ENCODE data around the gene RGS7. TPM values are rescaled to one million over a fixed set of nuclear protein-coding genes. Genes with fewer than 3 reads are reported as not detected.
"Not testable (repeated sequence)": the region's sequence is repeated elsewhere in the genome, so short reads cannot be mapped to it uniquely, and the experiment has no call there.

RGS7 gene
- total RNA-seq, 2 donors from 2014 or later: not detected

DNA sequence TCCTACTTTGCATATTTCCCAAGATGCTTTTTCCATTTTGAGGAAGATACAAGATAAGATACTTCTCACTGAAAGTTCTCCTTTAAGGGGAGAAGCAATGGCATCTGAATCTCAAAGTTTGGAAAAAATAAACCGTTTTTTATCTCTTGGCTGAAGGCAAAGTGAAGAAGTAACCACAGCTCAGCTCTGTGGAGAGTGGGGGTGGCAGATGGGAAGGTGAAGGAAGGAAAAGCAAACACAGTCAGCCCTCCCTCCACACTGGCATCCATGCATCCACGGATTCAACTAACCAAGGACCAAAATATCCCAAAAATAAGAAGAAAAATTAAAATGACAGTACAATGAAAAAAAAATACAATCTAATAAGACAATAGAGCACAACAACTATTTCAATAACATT lies 211.1 kb downstream of the RGS7 start:
- DNase-seq (ENCODE audit: low spot score in 2 of 2): no peak
- no peak for ATAC-seq
- Mint-ChIP-seq H3K36me3 (no peaks in the 10 kb centered on the region), H3K27ac (no peak overlapping the region), H3K9me3 (peaks cover 0 to 6% of the 10 kb centered on the region in 2 donors)

DNA sequence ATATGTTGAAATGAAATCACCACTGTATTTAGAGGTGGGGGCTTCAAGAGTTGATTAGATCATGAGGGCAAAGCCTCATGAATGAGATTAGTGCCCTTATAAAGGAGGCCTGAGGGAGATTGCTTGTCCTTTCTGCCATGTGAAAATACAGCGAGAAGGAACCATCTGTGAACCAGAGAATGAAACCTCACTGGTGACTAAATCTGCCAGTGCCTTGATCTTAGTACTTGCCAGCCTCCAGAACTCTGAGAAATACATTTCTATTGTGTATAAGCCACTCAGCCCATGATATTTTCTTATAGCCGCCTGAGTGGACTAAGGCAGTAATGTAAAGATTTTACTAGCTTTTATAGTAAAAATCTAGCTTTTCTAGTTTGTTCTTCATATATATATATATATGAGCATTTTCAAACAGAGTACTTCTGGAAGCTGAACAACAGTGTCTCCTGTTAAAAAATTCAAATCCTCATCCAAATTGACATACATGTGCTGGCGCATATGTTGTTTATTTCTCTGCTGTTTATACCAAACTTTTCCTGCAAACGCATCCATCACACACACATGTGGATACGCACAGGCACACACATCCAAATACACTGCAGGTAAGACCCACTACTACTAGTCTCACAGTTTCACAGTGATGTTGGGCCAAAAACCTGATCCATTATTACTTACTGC lies 213.1 kb downstream of the RGS7 start:
- Mint-ChIP-seq H3K27ac (no peak overlapping the region), H3K9me3 (peaks cover 0 to 3% of the 10 kb centered on the region in 2 donors), H3K36me3 (no peaks in the 10 kb centered on the region)
- no peak for DNase-seq (ENCODE audit: low spot score in 2 of 2)
- ATAC-seq: no peak

DNA sequence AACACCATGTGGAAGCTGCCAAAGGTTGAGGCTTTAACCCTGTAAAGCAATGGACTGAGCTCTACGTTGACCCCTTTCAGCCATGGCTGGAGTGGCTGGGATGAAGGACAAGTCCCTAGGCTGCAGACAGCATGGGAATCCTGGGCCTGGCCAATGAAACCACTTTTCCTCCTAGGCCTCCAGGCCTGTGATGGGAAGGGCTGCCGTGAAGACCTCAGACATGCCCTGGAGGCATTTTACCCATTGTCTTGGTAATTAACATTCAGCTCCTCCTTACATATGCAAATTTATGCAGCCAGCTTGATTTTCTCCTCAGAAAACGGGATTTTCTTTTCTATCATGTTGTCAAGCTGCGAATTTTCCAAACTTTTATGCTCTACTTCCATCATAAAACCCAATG lies 214.5 kb downstream of the RGS7 start:
- Mint-ChIP-seq H3K36me3 (no peaks in the 10 kb centered on the region), H3K27ac (no peak overlapping the region), H3K9me3 (peaks cover 0 to 3% of the 10 kb centered on the region in 2 donors)
- no peak for DNase-seq (ENCODE audit: low spot score in 2 of 2)
- ATAC-seq: no peak

DNA sequence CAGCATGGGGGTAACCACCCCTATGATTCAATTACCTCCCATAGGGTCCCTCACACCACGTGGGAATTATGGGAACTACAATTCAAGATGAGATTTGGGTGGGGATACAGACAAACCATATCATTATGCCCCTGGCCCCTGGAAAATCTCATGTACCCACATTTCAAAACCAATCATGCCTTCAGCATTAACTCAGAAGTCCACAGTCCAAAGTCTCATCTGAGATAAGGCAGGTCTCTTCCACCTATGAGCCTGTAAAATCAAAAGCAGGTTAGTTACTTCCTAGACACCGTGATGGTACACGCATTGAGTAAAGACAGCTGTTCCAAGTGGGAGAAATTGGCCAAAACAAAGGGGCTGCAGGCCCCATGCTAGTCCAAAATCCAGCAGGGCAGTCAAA lies 215.4 kb downstream of the RGS7 start:
- not testable (repeated sequence) for H3K36me3 Mint-ChIP-seq; H3K27ac Mint-ChIP-seq; ATAC-seq; DNase-seq (ENCODE audit: low spot score in 2 of 2); H3K9me3 Mint-ChIP-seq

DNA sequence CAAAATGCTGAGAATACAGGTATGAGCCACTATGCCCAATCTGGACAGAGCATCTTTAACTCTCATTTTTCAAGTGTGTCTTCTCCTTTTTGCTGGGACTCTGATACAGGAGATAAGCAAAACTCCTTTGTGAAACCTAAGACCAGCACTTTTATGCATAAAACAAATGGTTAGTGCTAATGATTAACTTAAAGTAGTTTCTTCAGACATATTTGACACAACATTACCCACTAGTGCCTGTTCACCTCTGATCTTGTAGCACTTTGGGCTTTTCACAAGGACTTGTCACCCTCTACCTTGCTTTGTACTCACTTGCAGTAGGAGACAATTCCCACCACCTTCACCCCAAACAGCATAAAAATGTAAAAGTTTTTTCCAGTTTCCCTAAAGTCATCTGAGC lies 216.3 kb downstream of the RGS7 start:
- Mint-ChIP-seq H3K27ac (no peak overlapping the region), H3K9me3 (peaks cover 0 to 3% of the 10 kb centered on the region in 2 donors), H3K36me3 (no peaks in the 10 kb centered on the region)
- DNase-seq (ENCODE audit: low spot score in 2 of 2) (no peak), ATAC-seq (no peak)

DNA sequence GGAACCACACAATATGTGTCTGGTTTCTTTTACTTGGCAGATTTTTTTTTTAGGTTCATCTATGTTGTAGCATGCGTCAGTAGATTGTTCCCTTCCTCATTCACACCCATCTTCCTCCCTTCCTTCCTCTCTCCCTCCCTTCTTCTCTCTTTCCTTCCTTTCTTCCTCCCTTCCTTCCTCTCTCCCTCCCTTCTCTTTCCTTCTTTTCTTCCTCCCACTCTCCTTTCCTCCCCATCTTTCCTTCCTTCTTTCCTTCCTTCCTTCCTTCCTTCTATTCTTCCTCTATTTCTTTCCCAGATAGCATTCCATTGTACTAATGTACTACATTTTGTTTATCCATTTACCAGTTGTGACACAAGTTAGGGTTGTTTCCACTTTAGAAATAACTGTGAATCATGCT lies 218.0 kb downstream of the RGS7 start:
- Mint-ChIP-seq H3K9me3 (peaks cover 6% of the 10 kb centered on the region in 2 donors), H3K36me3 (no peaks in the 10 kb centered on the region), H3K27ac (no peak overlapping the region)
- DNase-seq (ENCODE audit: low spot score in 2 of 2) (no peak), ATAC-seq (no peak)

DNA sequence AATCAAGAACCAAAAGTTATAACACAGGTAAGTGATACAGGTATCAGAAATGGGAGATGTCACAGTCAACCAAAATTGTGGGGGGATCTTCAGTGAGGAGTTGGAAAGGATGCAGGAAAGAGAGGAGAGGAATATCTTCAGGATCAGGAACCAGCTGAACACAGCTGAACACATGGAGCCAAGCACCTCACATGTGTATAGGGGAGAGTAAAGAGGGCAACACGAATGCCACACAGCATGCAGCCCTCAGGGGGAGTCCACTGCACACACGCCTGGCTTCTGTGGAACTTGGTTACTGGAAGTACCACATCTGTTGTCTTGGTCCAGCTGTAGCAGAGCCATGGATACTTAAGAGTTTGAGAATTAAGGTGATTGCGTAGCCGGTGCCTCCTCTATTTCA lies 218.8 kb downstream of the RGS7 start:
- Mint-ChIP-seq H3K27ac (no peak overlapping the region), H3K36me3 (no peaks in the 10 kb centered on the region), H3K9me3 (peaks cover 6 to 9% of the 10 kb centered on the region in 2 donors)
- no peak for DNase-seq (ENCODE audit: low spot score in 2 of 2)
- no peak for ATAC-seq

DNA sequence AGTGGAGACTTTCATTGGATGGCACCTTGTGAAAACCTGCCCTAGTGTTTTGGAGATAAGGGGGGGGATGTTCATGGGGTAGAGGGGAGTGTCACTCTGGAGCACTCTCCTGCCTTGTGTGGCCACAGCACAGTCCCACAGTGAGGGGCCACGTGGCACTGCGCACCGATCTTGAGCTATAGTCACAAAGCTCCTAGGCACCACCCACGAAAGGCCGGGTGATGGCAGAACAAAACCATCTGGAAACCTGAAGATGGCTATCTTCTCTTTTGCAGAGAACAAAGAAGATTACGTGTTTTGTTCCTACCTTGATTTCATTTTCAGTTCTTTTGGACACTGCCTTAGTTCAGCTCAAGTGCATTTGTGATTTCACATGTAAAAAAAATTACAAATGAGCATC lies 220.6 kb downstream of the RGS7 start:
- ATAC-seq: no peak
- H3K9me3 Mint-ChIP-seq: peaks cover 6 to 9% of the 10 kb centered on the region in 2 donors
- no peak for DNase-seq (ENCODE audit: low spot score in 2 of 2)
- no peak overlapping the region for H3K27ac Mint-ChIP-seq
- no peaks in the 10 kb centered on the region for H3K36me3 Mint-ChIP-seq

DNA sequence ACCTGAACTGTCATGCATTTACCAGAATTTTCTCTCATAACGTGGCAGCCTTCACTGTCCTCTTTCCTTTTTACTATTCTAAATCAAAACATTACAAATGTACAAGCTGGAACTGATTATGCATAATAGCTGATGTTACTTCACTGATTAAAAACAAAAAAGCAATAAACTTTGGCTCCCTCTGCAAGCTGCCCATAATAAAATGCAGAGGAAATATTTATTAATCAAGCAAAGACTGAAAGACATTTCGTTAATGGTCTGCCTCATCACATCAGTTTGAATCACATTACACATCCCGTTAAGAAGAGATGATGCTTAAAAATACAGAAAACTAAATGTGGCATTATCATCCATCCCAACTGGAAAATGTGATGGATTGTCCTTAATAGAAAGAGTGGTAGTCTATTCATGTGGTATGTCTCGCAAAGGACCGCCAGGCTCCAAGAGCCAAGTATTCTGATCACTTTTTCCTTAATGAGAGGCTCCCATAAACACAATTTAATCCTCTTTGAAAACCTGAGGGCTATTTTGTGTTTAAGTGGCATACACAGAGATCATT lies 225.3 kb downstream of the RGS7 start:
- no peak for ATAC-seq
- peaks cover 6 to 9% of the 10 kb centered on the region in 2 donors for H3K9me3 Mint-ChIP-seq
- H3K27ac Mint-ChIP-seq: no peak overlapping the region
- no peak for DNase-seq (ENCODE audit: low spot score in 2 of 2)
- H3K36me3 Mint-ChIP-seq: no peaks in the 10 kb centered on the region

DNA sequence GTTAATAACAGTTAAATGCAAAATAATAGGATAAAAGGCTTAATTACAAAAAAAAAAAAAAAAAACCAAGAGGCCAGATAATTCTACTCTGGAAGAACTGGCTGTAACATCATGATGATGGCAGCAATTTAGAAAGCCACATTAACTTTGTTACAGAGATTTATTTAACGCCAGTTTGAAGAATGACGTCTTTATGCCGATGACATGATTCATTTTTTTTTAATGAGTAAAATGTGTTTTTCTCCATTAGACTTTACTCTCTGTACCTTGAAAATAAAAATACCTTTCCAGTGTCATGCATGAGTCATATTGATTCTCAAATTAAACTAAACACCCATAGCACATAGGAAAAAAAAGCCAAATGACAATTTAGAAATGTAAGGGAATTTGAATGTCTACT lies 226.1 kb downstream of the RGS7 start:
- ATAC-seq: no peak
- H3K36me3 Mint-ChIP-seq: no peaks in the 10 kb centered on the region
- no peak for DNase-seq (ENCODE audit: low spot score in 2 of 2)
- peaks cover 6 to 9% of the 10 kb centered on the region in 2 donors for H3K9me3 Mint-ChIP-seq
- H3K27ac Mint-ChIP-seq: no peak overlapping the region

DNA sequence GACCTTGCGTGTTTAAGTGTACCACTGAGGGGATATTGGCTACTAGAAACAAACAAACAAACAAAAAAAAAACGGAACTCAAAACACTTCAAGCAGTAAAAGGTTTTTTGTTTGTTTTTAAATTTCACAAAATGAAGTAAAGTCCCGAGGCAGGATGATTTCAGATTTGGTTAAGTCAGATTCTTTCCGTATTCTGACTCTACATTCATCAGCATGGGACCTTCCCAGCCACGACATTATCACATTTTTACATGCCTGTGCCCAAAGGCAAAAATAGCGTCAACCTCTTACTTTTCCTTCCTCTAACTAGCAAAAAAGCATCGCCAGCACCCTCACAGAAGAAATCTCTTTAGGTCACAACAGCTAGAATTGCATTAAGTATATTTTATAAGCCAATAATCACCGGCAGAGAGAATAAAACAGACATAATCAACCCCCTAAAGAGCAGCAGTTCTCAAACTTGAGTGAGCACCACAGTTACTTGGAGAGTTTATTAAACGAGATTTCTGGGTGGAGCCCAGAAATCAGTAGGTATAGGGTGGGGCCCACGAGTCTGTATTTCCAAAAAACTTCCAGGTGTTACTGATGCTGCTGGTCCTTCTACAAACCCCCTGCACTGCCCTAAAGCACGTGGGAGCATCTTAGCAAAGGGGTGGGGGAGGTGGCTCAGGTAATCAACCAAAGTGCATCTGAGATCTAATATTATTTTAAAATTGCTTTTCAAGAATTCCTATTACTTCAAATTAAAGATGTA lies 227.6 kb downstream of the RGS7 start:
- no peak overlapping the region for H3K27ac Mint-ChIP-seq
- peaks cover 7% of the 10 kb centered on the region in 2 donors for H3K9me3 Mint-ChIP-seq
- DNase-seq (ENCODE audit: low spot score in 2 of 2): no peak
- ATAC-seq: no peak
- no peaks in the 10 kb centered on the region for H3K36me3 Mint-ChIP-seq

DNA sequence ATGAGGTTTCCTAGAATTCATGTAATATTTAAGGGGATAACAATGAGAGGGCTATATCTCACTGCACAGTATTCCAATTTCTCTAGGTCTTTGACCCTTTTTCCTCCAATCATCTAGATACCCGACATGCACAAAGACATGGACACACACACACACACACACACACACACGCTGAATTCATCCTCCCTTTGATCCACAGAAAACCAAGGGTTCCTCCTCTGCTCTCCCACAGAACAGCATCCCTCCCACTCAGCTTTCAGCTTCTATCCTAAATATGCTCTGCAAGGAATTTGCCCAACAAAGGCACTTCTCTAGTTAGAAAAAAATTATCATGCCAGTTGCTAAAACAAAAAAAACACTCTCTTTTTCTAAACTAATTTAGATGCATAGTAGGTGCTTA lies 231.7 kb downstream of the RGS7 start:
- Mint-ChIP-seq H3K27ac (no peak overlapping the region), H3K36me3 (no peaks in the 10 kb centered on the region), H3K9me3 (peaks cover 0 to 4% of the 10 kb centered on the region in 2 donors)
- DNase-seq (ENCODE audit: low spot score in 2 of 2) (no peak), ATAC-seq (no peak)

DNA sequence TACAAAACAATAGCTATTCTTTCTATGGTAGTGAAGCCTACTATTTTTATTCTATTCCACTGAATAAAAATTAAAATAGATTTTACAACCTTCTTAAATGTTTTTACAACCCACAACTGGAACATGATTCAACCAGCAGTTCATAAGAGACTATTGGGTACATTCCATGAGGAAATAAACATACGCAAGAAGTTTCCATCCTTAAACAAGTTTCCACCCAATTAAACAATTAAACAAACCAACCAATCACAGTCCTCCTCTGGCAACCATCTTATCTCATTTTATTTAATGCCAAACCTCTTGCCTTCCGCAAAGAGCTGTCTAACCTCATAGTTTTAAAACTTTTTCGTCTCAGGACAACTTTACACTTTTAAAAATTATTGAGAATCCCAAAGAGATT lies 239.0 kb downstream of the RGS7 start:
- Mint-ChIP-seq H3K27ac (no peak overlapping the region), H3K9me3 (peaks cover 0 to 7% of the 10 kb centered on the region in 2 donors), H3K36me3 (no peaks in the 10 kb centered on the region)
- DNase-seq (ENCODE audit: low spot score in 2 of 2) (no peak), ATAC-seq (no peak)

DNA sequence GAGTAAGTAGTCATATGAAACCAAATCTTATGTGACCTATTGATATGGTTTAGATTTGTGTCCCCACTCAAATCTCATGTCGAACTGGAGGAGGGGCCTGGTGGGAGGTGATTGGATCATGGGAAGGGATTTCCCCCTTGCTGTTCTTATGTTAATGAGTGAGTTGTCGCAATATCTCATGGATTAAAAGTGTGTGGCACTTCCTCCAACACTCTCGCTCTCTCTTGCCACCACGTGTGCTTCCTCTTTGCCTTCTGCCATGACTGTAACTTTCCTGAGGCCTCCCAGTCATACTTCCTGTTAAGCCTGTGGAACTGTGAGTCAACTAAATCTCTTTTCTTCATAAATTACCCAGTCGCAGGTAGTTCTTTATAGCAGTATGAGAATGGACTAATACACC lies 241.2 kb downstream of the RGS7 start:
- H3K36me3 Mint-ChIP-seq: no peaks in the 10 kb centered on the region
- ATAC-seq (no peak), DNase-seq (ENCODE audit: low spot score in 2 of 2) (no peak)
- no peak overlapping the region for H3K27ac Mint-ChIP-seq
- H3K9me3 Mint-ChIP-seq: peaks cover 7 to 15% of the 10 kb centered on the region in 2 donors

DNA sequence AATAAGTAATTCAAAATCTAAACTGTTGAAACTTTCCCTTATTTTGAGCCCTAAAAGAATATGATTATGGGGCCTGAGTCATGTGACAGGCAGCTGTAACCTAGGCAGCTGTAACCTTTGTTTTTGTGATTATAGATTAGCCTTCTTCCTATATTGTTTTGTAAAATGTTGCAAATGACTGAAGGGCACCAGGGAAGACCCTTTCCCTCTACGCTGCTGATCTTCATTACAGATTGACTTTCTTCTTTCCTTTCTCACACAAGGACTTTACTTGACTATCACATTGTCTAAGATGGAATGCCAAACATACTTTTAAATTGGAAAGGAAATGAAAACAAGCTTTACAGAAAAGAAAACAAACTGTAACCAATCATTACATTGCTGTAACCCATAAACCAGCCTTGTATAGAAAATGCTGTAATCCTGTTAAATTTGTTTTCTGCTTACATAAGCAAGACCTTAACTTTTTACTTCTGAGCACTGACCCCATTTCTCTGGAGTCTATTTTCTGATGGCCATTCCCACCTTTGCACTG lies 242.2 kb downstream of the RGS7 start:
- no peak overlapping the region for H3K27ac Mint-ChIP-seq
- DNase-seq (ENCODE audit: low spot score in 2 of 2): no peak
- peaks cover 7 to 11% of the 10 kb centered on the region in 2 donors for H3K9me3 Mint-ChIP-seq
- H3K36me3 Mint-ChIP-seq: no peaks in the 10 kb centered on the region
- no peak for ATAC-seq

DNA sequence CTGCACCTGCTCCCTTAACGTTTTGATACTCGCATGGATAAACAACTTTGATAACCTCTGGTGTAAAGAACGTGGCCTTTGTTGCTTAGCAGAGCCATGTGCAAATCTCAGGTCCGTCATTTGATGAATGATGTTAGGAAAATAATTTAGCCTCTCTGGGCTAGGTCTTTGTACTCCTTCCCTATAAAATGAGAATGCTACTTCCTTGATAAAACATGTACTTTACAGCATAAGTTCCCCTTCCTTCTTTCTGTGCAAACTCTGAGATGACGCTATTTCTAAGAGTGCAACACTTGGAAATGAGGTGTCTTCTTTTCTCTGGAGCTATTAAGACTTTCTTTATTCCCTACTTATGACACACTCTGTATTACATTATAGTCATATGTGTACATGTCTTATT lies 243.4 kb downstream of the RGS7 start:
- Mint-ChIP-seq H3K9me3 (peaks cover 7 to 11% of the 10 kb centered on the region in 2 donors), H3K36me3 (no peaks in the 10 kb centered on the region), H3K27ac (no peak overlapping the region)
- ATAC-seq (no peak), DNase-seq (ENCODE audit: low spot score in 2 of 2) (no peak)

DNA sequence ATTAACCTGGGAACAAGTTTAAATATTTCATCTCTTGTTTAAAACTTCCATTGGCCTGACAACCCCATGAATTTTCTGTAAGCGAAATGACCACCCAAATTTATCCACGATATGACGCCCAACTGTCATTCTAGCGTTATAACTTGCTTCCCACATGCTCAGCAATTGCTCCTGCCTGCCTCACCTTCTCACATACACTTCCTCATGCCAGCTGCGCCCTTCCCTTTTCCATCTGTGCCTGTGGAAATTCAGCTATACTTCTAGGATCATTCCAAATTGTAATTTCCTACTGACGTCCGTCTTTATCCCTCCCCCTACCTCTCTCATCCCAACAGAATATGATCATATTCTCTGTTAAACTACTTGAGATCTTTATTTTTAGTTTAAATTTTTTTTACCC lies 248.0 kb downstream of the RGS7 start:
- no peak for ATAC-seq
- H3K27ac Mint-ChIP-seq: no peak overlapping the region
- DNase-seq (ENCODE audit: low spot score in 2 of 2): no peak
- peaks cover 7 to 8% of the 10 kb centered on the region in 2 donors for H3K9me3 Mint-ChIP-seq
- no peaks in the 10 kb centered on the region for H3K36me3 Mint-ChIP-seq

All from activated naive CD4-positive, alpha-beta T cell treated with anti-CD3 and anti-CD28 coated beads, Interleukin-2, amount 50 U/mL, for 72 hours (primary cell).